Mesodermal cell (in vitro differentiated cells): ENCODE data around the gene TRAPPC12.
"Not testable (repeated sequence)": the region's sequence is repeated elsewhere in the genome, so short reads cannot be mapped to it uniquely, and the experiment has no call there.

Experiments used
- H3K27ac ChIP-seq: 2 replicates; pipeline ENCODE4 v1.7.0; 2013; ENCODE audit warnings: mild to moderate bottlenecking, low read depth, low read length, moderate library complexity; ENCODE audit not compliant: severe bottlenecking
- H3K36me3 ChIP-seq: 2 replicates; pipeline ENCODE4 v1.7.1; 2013; ENCODE audit warnings: mild to moderate bottlenecking, low read length, moderate library complexity; ENCODE audit not compliant: control insufficient read depth, insufficient read depth
- H3K4me1 ChIP-seq: one replicate; pipeline ENCODE4 v1.7.1; 2013; ENCODE audit warnings: mild to moderate bottlenecking, low read length; ENCODE audit not compliant: insufficient read depth, control insufficient read depth, poor library complexity, severe bottlenecking
- H3K4me3 ChIP-seq: 2 replicates; pipeline ENCODE4 v1.7.0; 2013; ENCODE audit warnings: low read length, control low read depth, mild to moderate bottlenecking; ENCODE audit not compliant: insufficient read depth, poor library complexity, severe bottlenecking; ENCODE audit errors: extremely low read depth
- H3K9me3 ChIP-seq: 2 replicates; pipeline ENCODE4 v1.7.1; 2013; ENCODE audit warnings: mild to moderate bottlenecking, low read length, moderate library complexity; ENCODE audit not compliant: control insufficient read depth
- WGBS, 2 experiments: methylation state at CpG; one replicate each; pipeline ENCODE4 v1.1.5; 2013; ENCODE audit warnings: missing lambda C conversion rate in 2 of 2; ENCODE audit not compliant: insufficient coverage in 2 of 2; 5-methylcytosine and 5-hydroxymethylcytosine counted together

TRAPPC12 gene

GRCh38 chr2:3368261-3368722 lies 11.2 kb upstream of the TRAPPC12 start:
- WGBS, 2 experiments: 94 to 100% methylated on average over 1 to 4 of the region's 4 CpGs

GRCh38 chr2:3369340-3370181 lies 9.9 kb upstream of the TRAPPC12 start:
- not testable (repeated sequence) for H3K4me1 ChIP-seq, H3K9me3 ChIP-seq, H3K27ac ChIP-seq, H3K4me3 ChIP-seq, H3K36me3 ChIP-seq
- WGBS, 2 experiments: 73 to 96% methylated on average over 8 to 9 of the region's 34 CpGs

More at GRCh38 chr2:3368261-3368722, 11.2 kb upstream of the TRAPPC12 start:
- Histone ChIP-seq H3K27ac (no peak overlapping the region), H3K9me3 (peaks cover 3% of the 10 kb centered on the region), H3K4me3 (no peak overlapping the region), H3K36me3 (peaks cover 3% of the 10 kb centered on the region), H3K4me1 (no peaks in the 10 kb centered on the region)

GRCh38 chr2:3376821-3377220 lies 2.7 kb upstream of the TRAPPC12 start:
- Histone ChIP-seq H3K36me3 (peaks cover 10% of the 10 kb centered on the region), H3K4me3 (peak overlapping the region; percentile 87), H3K27ac (no peak overlapping the region), H3K9me3 (no peaks in the 10 kb centered on the region), H3K4me1 (peaks cover 8% of the 10 kb centered on the region)
- 78 to 94% methylated on average over 5 to 6 of the region's 6 CpGs for WGBS, 2 experiments

DNA sequence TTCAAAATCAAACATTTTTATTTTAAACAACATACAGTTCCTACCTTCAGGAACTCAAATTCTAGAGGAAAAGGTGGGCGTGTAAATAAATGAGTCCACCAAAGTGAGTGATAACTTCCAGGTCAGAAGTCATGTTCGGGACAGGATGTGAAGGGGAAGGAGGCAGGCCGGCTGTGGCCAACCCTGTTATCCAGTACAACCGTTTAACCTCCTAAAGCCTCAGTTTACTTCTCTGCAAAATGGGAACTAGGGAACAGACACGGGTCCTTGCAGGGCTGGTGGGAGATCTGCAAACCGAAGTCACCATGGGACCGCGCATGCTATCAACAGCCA lies 2.2 kb upstream of the TRAPPC12 start:
- H3K36me3 ChIP-seq: peaks cover 14% of the 10 kb centered on the region
- H3K4me3 ChIP-seq: peak overlapping the region; percentile 87
- peaks cover 8% of the 10 kb centered on the region for H3K4me1 ChIP-seq
- no peaks in the 10 kb centered on the region for H3K9me3 ChIP-seq
- H3K27ac ChIP-seq: peak overlapping the region; percentile 66
- WGBS, 2 experiments: 0 to 2% methylated on average over 4 to 5 of the region's 8 CpGs

- no peaks in the 10 kb centered on the region for H3K9me3 ChIP-seq
- peak within 1 kb of the TSS; percentile 66 for H3K27ac ChIP-seq
- H3K4me1 ChIP-seq: peaks cover 8% of the 10 kb centered on the region
- H3K36me3 ChIP-seq: peaks cover 19% of the 10 kb centered on the region
- peak within 1 kb of the TSS; percentile 87 for H3K4me3 ChIP-seq
- 4 to 5% methylated on average over 45 to 57 of the region's 57 CpGs for WGBS, 2 experiments
These were observed 1.7 kb upstream of the TRAPPC12 start, which contains the start of gene EIPR1 for GRCh38 chr2:3377612-3378432. TSS of gene EIPR1 (minus strand) at chr2:3377818. CDS start at chr2:3377689, 129 bp downstream.

DNA sequence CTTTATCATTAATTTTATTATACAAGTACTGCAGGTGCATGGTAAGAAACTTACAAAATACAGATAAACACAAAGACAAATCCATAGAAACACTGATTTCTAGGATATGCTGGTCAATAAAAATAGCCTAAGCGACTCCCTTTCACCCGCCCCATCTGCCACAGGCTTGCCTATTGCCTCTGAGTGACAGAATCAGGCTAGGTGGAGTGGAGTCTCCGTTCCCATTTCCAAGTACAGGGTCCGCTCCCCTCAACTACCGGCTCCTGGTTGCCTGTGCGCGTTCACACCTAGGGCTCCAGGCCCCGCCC lies 201 bp upstream of the TRAPPC12 start:
- no peaks in the 10 kb centered on the region for H3K9me3 ChIP-seq
- H3K4me1 ChIP-seq: peaks cover 8% of the 10 kb centered on the region
- 0 to 9% methylated on average over 3 to 8 of the region's 8 CpGs for WGBS, 2 experiments
- peaks cover 19% of the 10 kb centered on the region for H3K36me3 ChIP-seq
- H3K27ac ChIP-seq: no peak overlapping the region
- peak overlapping the region; percentile 87 for H3K4me3 ChIP-seq

DNA sequence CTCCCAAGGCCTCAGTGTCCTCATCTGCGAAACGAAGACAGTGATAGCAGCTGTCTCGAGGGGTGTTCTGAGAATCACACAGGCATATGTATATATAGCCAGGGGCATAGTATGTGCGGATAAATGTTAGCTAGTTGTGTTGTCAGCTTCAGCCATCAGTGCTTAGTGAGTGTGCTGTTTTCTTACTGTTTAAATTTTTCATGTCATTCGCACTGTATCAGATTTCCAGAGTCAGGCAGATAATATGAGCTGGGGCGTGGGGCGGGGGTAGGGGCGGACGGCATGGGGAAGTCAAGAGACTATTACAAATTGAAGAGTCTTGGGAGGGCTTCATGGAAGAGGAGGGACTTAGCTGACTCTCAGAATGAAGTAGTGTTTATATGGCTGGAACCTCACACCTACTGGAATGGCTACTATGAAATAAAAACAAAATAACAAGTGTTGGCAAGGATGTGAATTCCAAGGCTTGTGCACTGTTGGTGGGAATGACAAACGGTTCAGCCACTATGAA lies 7.0 kb downstream of the TRAPPC12 start:
- peaks cover 50% of the 10 kb centered on the region for H3K36me3 ChIP-seq
- 96 to 100% methylated on average over 4 to 5 of the region's 10 CpGs for WGBS, 2 experiments
- H3K9me3 ChIP-seq: no peaks in the 10 kb centered on the region
- no peaks in the 10 kb centered on the region for H3K4me1 ChIP-seq
- no peak overlapping the region for H3K4me3 ChIP-seq
- no peak overlapping the region for H3K27ac ChIP-seq

DNA sequence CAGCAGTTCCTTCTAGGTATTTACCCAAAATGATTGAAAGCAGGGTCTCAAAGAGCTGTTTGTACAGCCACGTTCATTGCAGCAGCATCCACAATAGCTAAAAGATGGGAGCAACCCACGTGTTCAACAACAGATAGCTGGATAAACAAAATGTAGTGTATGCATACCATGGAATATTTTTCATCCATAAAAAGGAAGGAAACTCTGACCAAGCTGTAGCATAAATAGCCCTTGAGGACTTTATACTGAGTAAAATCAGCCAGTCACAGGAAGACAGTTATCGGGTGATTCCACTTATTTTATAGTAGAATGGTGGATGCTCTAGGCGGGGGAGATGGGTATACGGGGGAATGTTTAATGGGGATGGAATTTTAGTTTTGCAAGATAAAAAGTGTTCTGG lies 7.5 kb downstream of the TRAPPC12 start:
- Histone ChIP-seq H3K4me3 (no peak overlapping the region), H3K36me3 (peaks cover 50% of the 10 kb centered on the region), H3K27ac (no peak overlapping the region), H3K9me3 (no peaks in the 10 kb centered on the region), H3K4me1 (no peaks in the 10 kb centered on the region)
- WGBS, 2 experiments: 100% methylated on average over 2 of the region's 5 CpGs

DNA sequence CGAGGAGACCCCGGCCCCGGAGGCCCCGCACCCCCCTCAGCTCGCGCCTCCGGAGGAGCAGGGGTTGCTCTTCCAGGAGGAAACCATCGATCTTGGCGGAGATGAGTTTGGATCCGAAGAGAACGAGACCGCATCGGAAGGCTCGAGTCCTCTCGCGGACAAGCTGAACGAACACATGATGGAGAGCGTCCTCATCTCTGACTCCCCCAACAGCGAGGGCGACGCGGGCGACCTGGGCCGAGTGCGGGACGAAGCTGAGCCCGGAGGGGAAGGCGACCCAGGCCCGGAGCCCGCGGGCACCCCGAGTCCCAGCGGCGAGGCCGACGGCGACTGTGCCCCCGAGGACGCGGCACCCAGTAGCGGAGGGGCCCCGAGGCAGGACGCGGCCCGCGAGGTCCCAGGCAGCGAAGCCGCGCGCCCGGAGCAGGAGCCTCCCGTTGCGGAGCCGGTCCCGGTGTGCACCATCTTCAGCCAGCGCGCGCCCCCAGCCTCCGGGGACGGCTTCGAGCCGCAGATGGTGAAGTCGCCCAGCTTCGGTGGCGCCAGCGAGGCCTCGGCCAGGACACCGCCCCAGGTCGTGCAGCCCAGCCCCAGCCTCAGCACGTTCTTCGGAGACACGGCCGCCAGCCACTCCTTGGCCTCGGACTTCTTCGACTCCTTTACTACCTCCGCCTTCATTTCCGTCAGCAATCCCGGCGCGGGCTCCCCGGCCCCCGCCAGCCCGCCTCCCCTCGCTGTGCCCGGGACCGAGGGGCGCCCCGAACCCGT lies 8.3 kb downstream of the TRAPPC12 start:
- Histone ChIP-seq H3K36me3 (peaks cover 51% of the 10 kb centered on the region), H3K4me3 (no peak overlapping the region), H3K4me1 (no peaks in the 10 kb centered on the region), H3K27ac (no peak overlapping the region), H3K9me3 (no peaks in the 10 kb centered on the region)
- WGBS, 2 experiments: 94 to 97% methylated on average over 77 to 80 of the region's 89 CpGs

DNA sequence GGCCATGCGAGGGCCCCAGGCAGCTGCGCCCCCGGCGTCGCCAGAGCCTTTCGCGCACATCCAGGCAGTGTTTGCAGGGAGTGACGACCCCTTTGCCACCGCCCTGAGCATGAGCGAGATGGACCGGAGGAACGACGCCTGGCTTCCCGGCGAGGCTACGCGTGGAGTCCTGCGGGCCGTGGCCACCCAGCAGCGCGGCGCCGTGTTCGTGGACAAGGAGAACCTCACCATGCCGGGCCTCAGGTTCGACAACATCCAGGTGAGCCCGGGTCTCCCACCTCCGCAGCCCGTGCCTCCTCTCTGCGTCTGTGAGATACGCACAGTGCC lies 8.9 kb downstream of the TRAPPC12 start:
- no peaks in the 10 kb centered on the region for H3K9me3 ChIP-seq
- no peak overlapping the region for H3K27ac ChIP-seq
- peaks cover 55% of the 10 kb centered on the region for H3K36me3 ChIP-seq
- H3K4me3 ChIP-seq: no peak overlapping the region
- H3K4me1 ChIP-seq: no peaks in the 10 kb centered on the region
- WGBS, 2 experiments: 97 to 99% methylated on average over 28 to 29 of the region's 31 CpGs
